Calu3 (cell line): Measurements from ENCODE around the gene ANKRD35. TPM values are rescaled to one million over a fixed set of nuclear protein-coding genes. Genes with fewer than 3 reads are reported as not detected.

Experiments used
- BruUV-seq: library from RNA; stranded (reverse); fragments of 400-500 nt; replicated peaks from 2 replicates; lab custom pipeline; 2021; lab: Mats Ljungman, UMichigan
- CTCF ChIA-PET: fragments of 300-600 bp; sonication (Branson Sonifier 250); formaldehyde crosslinking; loops from one replicate; lab custom pipeline; 2022; ENCODE audit warnings: antibody characterized with exemption; lab: Charles Lee
- DNase-seq: peaks from one replicate; pipeline ENCODE4 v3.0.0; 2022
- H3K27ac Mint-ChIP-seq: one replicate; pipeline ENCODE4 v1.8.0; 2022; ENCODE audit warnings: mixed read lengths; ENCODE audit not compliant: unreplicated experiment
- H3K27me3 Mint-ChIP-seq: one replicate; pipeline ENCODE4 v1.8.0; 2022; ENCODE audit warnings: mixed read lengths; ENCODE audit not compliant: unreplicated experiment
- H3K36me3 Mint-ChIP-seq: one replicate; pipeline ENCODE4 v1.8.0; 2022; ENCODE audit warnings: mild to moderate bottlenecking, moderate library complexity, mixed read lengths; ENCODE audit not compliant: insufficient read depth, unreplicated experiment
- H3K4me1 Mint-ChIP-seq: one replicate; pipeline ENCODE4 v1.8.0; 2022; ENCODE audit warnings: mild to moderate bottlenecking, low read depth, mixed read lengths; ENCODE audit not compliant: unreplicated experiment
- H3K4me3 Mint-ChIP-seq: one replicate; pipeline ENCODE4 v1.8.0; 2022; ENCODE audit warnings: mild to moderate bottlenecking, low read depth, moderate library complexity, mixed read lengths; ENCODE audit not compliant: unreplicated experiment
- H3K9me3 Mint-ChIP-seq: one replicate; pipeline ENCODE4 v1.8.0; 2022; ENCODE audit warnings: low read depth, mixed read lengths; ENCODE audit not compliant: unreplicated experiment
- intact Hi-C: fragments of 100-400 bp; cut with micrococcal nuclease; formaldehyde crosslinking; loops from one replicate; pipeline ENCODE4 v1.10.0; 2022; ENCODE audit not compliant: unreplicated experiment
- total RNA-seq: library from RNA; stranded (reverse); gene quantifications from 2 replicates; pipeline ENCODE4 v1.2.3, GENCODE V29; 2022
- TF ChIP-seq, protein P1 (sequence below): fragments of 200-600 bp; IDR thresholded peaks from one replicate; pipeline ENCODE4 v1.8.0; 2022; ENCODE audit warnings: antibody characterized with exemption; ENCODE audit not compliant: unreplicated experiment

The ANKRD35 gene
- total RNA-seq, 1 experiment from 2014 or later, result not detected

DNA sequence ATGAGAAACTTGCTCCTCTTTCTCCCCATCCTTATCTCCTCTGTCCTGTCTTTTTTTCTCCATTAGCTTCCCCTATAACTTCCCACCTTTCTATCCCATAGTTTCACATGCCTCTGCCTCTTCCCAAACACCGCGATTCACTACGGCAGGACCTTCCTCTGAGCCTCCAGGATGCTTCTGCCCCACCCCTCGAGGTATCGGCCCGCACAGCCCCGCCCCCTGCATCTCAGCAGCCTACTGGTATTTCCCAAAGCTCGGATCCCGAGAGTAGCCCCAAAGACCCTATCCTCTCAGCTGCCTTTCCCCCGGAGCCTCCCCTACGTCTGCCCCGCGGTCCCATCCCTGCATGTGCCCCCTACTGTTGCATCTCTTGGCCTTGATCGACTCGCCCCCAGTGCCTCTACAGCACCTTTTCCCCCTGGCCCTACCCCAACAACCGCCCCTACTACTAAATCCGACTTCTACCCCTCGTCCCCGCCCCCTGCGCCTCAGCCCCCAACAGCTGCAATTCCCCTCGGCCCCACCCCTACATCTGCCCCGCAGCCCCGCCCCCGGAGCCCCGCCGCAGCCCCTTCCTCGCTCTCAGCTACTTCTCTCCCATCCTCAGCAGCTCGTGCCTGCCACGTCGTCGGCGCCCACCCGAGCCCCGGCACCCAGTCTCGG lies 27.3 kb downstream of the ANKRD35 start:
- intact Hi-C loops, result loop anchor here (2.0 kb wide), 1 partner anchor 28 kb away; no protein-coding TSS in a partner anchor
- H3K36me3 Mint-ChIP-seq, result peaks cover 24% of the 10 kb centered on the region
- no TSS peak for BruUV-seq
- peak overlapping the region; percentile 98 for H3K4me3 Mint-ChIP-seq
- peaks cover 9% of the 10 kb centered on the region for H3K4me1 Mint-ChIP-seq
- peak; percentile 61 for DNase-seq
- TF ChIP-seq, protein P1, sequence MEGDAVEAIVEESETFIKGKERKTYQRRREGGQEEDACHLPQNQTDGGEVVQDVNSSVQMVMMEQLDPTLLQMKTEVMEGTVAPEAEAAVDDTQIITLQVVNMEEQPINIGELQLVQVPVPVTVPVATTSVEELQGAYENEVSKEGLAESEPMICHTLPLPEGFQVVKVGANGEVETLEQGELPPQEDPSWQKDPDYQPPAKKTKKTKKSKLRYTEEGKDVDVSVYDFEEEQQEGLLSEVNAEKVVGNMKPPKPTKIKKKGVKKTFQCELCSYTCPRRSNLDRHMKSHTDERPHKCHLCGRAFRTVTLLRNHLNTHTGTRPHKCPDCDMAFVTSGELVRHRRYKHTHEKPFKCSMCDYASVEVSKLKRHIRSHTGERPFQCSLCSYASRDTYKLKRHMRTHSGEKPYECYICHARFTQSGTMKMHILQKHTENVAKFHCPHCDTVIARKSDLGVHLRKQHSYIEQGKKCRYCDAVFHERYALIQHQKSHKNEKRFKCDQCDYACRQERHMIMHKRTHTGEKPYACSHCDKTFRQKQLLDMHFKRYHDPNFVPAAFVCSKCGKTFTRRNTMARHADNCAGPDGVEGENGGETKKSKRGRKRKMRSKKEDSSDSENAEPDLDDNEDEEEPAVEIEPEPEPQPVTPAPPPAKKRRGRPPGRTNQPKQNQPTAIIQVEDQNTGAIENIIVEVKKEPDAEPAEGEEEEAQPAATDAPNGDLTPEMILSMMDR, result no peak
- no peaks in the 10 kb centered on the region for H3K9me3 Mint-ChIP-seq
- H3K27me3 Mint-ChIP-seq, result peaks cover 4% of the 10 kb centered on the region
- CTCF ChIA-PET, result interaction anchor here (0.5 to 3.1 kb wide), 18 partner anchors 10 to 447 kb away, joined by 3 to 77 read pairs (median 6); partner anchors contain the start of genes ANKRD35, LIX1L, NUDT17 and PEX11B
- peak overlapping the region; percentile 84 for H3K27ac Mint-ChIP-seq

DNA sequence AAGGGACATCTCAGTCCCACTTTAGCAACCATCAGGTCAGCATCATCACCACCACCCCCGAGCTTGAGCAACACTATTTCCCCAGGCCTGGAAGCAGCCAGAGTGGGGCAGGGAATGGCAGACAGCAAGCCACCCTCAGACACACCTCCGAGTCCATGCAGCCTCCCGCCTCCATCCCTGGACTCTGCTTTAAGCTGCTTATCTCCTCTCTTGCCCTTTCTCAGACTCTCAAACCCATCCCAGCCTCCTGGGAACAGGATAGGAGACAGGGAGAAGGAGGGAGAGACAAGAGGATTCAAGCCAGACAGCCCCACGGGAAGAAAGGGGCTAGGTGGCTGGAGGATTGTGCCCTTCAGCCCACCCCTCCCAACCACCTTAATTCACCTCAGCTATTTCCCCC lies 28.5 kb downstream of the ANKRD35 start:
- Mint-ChIP-seq H3K4me1 (peaks cover 9% of the 10 kb centered on the region), H3K27me3 (no peaks in the 10 kb centered on the region), H3K4me3 (no peak overlapping the region), H3K9me3 (no peaks in the 10 kb centered on the region), H3K36me3 (peaks cover 28% of the 10 kb centered on the region), H3K27ac (no peak overlapping the region)
- no TSS peak for BruUV-seq
- DNase-seq, result no peak
- CTCF ChIA-PET, result interaction anchor here (1.5 to 3.1 kb wide), 3 partner anchors 9 to 35 kb away, joined by 3 to 51 read pairs (median 6); partner anchors contain the start of gene NUDT17
- TF ChIP-seq, protein P1, result no peak
- intact Hi-C loops, result no loop called here

DNA sequence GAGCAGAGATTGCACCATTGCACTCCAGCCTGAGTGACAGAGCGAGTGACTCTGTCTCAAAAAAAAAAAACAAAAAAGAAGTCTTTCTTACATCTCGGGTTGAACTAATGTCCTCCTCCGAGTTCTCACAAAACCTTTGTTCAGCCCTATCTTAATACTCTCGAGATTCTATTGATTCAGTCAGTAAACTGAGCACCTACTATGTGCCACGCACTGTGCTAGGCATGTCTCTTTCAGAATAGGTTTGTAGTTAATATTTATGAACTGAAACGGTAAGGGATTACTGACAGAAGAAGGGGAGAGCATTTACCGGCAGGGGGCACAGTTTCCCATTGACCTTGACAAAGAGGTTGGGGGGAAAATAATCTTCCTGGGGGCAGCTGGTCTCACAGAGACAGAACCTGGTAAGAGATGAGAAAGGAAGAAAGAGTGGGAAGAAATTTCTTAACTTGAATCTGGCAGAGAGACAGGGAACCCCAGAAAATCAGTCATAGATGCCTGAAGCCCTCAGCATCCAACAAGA lies 30.2 kb downstream of the ANKRD35 start:
- Mint-ChIP-seq H3K9me3 (no peaks in the 10 kb centered on the region), H3K36me3 (peaks cover 35% of the 10 kb centered on the region), H3K4me3 (no peak overlapping the region), H3K27me3 (no peaks in the 10 kb centered on the region), H3K27ac (no peak overlapping the region), H3K4me1 (peaks cover 9% of the 10 kb centered on the region)
- no peak for DNase-seq
- CTCF ChIA-PET, result interaction anchor here (0.7 kb wide), 1 partner anchor 80 kb away, joined by 5 read pairs; no protein-coding TSS in a partner anchor
- BruUV-seq, result no TSS peak
- intact Hi-C loops, result no loop called here
- TF ChIP-seq, protein P1, result no peak

DNA sequence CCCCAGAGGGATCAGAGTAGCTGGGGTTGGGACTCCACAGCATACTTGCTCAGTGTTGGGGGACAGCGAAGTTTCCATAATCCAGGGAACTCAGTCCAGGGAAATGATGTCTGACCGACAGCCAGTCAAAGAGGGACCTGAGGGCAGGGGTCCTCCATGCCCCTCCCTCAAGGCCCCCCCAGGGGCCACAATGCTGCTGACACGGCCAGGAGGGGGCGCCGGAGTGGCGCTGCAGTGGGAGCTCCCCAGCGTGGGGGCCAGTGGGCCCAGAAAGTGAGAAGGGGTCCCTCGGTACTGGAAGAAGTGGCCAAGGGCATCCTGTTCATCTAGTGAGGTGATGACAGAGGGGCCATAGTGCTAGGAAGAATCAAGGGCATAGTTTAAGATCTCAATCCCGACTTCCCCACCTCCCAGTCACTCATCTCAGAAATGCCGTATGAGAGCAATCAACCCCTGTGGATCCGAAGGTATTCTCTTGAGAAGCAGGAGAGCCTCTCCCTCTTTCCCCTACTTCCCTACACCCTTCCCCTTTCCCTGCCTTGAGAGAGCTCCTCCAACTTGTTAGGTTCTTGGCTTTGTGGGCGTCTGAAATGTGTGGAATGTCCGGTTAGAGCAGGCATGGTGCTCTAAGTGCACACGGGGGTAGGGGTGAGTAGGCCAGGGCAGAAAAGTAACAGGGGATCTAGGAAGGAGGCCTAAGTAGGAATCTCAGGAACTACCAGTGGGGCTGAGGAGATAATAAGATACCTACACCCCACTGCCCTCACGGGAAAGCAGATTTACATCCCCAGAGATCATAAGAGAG lies 36.1 kb downstream of the ANKRD35 start:
- no peaks in the 10 kb centered on the region for H3K9me3 Mint-ChIP-seq
- peaks cover 10% of the 10 kb centered on the region for H3K4me1 Mint-ChIP-seq
- H3K27ac Mint-ChIP-seq, result no peak overlapping the region
- CTCF ChIA-PET, result interaction anchor here (1.5 to 3.1 kb wide), 2 partner anchors 10 to 78 kb away, joined by 3 to 11 read pairs; partner anchors contain the start of genes PIAS3 and RBM8A
- peaks cover 14% of the 10 kb centered on the region for H3K36me3 Mint-ChIP-seq
- TF ChIP-seq, protein P1, result peak; percentile 62
- DNase-seq, result no peak
- no peak overlapping the region for H3K4me3 Mint-ChIP-seq
- BruUV-seq, result no TSS peak
- intact Hi-C loops, result no loop called here
- no peaks in the 10 kb centered on the region for H3K27me3 Mint-ChIP-seq
